GM10266 (cell line): ENCODE data around the gene KRTAP10-9.
"Not testable (repeated sequence)": the region's sequence is repeated elsewhere in the genome, so short reads cannot be mapped to it uniquely, and the experiment has no call there.

Source experiments
- DNase-seq: peaks from one replicate; pipeline ENCODE4 v3.0.0; 2012; ENCODE audit errors: extremely low spot score
- CTCF ChIP-seq: IDR thresholded peaks from 2 replicates; pipeline ENCODE4 v1.5.1; 2012; ENCODE audit warnings: mild to moderate bottlenecking, low read depth; ENCODE audit not compliant: control insufficient read depth, insufficient read depth; ENCODE audit errors: missing control alignments

The KRTAP10-9 gene

DNA sequence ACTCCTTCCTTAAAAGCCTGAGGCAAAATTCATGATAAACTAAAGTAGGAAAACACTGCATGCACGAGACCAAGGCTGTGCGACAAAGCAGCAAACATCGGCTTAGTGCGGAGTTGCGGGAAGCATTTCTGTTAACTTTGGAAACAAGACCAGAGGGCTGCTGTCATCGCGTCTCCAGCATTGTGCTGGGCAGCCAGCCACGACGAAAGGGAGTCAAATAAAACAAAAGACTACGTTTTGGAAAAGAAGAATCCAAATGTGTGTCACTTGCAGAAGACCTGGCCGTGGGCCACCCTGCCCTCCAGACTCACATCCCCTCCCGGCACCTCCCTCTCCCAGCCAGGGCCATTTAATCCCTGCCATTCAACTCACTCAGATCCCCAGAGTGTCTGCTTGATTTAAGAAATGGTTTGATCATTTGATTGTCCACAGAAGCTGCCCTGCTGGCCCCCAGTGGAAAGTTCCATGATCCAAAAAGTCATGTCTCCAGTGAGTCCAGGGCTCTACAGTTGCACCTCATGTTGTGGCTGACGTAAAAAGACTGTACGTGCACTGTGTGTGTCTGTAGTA, 16.9 kb downstream of the KRTAP10-9 start:
- no peak for TF ChIP-seq CTCF
- DNase-seq = no peak

GRCh38 chr21:44644878-44645277, 18.0 kb downstream of the KRTAP10-9 start:
- no peak for TF ChIP-seq CTCF
- no peak for DNase-seq

DNA sequence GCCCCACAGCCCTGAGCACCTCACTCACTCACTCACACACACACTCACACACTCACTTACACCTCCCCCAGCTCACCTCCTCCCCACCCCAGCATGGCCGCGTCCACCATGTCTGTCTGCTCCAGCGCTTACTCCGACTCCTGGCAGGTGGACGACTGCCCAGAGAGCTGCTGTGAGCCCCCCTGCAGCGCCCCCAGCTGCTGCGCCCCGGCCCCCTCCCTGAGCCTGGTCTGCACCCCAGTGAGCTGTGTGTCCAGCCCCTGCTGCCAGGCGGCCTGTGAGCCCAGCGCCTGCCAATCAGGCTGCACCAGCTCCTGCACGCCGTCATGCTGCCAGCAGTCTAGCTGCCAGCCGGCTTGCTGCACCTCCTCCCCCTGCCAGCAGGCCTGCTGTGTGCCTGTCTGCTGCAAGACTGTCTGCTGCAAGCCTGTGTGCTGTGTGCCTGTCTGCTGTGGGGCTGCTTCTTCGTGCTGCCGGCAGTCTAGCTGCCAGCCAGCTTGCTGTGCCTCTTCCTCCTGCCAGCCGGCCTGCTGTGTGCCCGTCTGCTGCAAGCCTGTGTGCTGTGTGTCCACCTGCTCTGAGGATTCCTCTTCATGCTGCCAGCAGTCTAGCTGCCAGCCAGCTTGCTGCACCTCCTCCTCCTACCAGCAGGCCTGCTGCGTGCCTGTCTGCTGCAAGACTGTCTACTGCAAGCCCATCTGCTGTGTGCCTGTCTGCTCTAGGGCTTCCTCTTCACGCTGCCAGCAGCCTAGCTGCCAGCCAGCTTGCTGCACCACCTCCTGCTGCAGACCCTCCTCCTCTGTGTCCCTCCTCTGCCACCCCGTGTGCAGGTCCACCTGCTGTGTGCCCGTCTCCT, 19.7 kb downstream of the KRTAP10-9 start, which contains the start of gene KRTAP10-11:
TSS of gene KRTAP10-11 (plus strand) at position 49 of the 856 bp plus-strand sequence. CDS start at position 94, 45 bp downstream.
- not testable (repeated sequence) for DNase-seq

DNA sequence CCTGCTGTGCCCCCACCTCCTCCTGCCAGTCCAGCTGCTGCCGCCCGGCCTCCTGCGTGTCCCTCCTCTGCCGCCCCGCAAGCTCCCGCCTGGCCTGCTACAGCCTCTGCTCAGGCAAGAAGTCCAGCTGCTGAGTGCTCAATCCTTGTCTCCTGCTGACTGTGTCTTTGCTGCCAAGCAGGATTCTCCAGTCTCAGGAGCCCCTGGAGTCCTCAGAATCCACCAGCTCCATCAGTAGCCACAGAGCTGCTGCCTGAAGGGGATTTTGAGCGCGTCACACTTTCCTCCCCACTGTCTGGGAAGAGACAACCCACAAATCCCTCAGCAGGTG, 20.3 kb downstream of the KRTAP10-9 start:
- no peak for TF ChIP-seq CTCF
- DNase-seq = no peak

- DNase-seq = no peak
- TF ChIP-seq CTCF = no peak
These were observed 21.8 kb downstream of the KRTAP10-9 start for GRCh38 chr21:44648557-44649311.

GRCh38 chr21:44649521-44650100, 22.7 kb downstream of the KRTAP10-9 start:
- TF ChIP-seq CTCF = no peak
- DNase-seq = no peak

- TF ChIP-seq CTCF = no peak
These were observed 23.5 kb downstream of the KRTAP10-9 start for GRCh38 chr21:44650265-44650972.

More at GRCh38 chr21:44650265-44650972, 23.5 kb downstream of the KRTAP10-9 start:
- DNase-seq = no peak
